Activated CD4-positive, alpha-beta T cell treated with anti-CD3 and anti-CD28 coated beads, Interleukin-2, amount 50 U/mL, for 24 hours (primary cell): ENCODE results near the gene NANOS3.
"Not testable (repeated sequence)": the region's sequence is repeated elsewhere in the genome, so short reads cannot be mapped to it uniquely, and the experiment has no call there.

Source experiments
- DNase-seq, 2 donors: peaks; one replicate each; pipeline ENCODE4 v3.0.0-alpha.2; 2020; ENCODE audit warnings: low read depth in 1 of 2, low spot score in 1 of 2

Gene NANOS3

GRCh38 chr19:13843104-13843921, 33.6 kb upstream of the NANOS3 start:
- DNase-seq, result no peak

- DNase-seq, result no peak
Observed at GRCh38 chr19:13844130-13844631, 32.8 kb upstream of the NANOS3 start.

GRCh38 chr19:13846557-13847406, 30.2 kb upstream of the NANOS3 start:
- DNase-seq, result peak; percentile 77 to 86

GRCh38 chr19:13847407-13848339, 29.3 kb upstream of the NANOS3 start:
- peak; percentile 50 to 72 for DNase-seq

- DNase-seq, result no peak
Observed at GRCh38 chr19:13848340-13848677, 28.6 kb upstream of the NANOS3 start.

- no peak for DNase-seq
Observed at GRCh38 chr19:13848798-13849676, 27.9 kb upstream of the NANOS3 start.

- DNase-seq, result peak in 1 of 2 donors; percentile 42
Observed at GRCh38 chr19:13849991-13850909, 26.7 kb upstream of the NANOS3 start.

- no peak for DNase-seq
Observed at GRCh38 chr19:13850910-13851733, 25.8 kb upstream of the NANOS3 start.

- not testable (repeated sequence) for DNase-seq
Observed at GRCh38 chr19:13851734-13852114, 25.2 kb upstream of the NANOS3 start.

- not testable (repeated sequence) for DNase-seq
Observed at GRCh38 chr19:13852171-13852707, 24.7 kb upstream of the NANOS3 start.

GRCh38 chr19:13856497-13856896, 20.4 kb upstream of the NANOS3 start:
- DNase-seq, result no peak

GRCh38 chr19:13859361-13859880, 17.5 kb upstream of the NANOS3 start:
- DNase-seq, result no peak

GRCh38 chr19:13860679-13861391, 16.1 kb upstream of the NANOS3 start:
- no peak for DNase-seq

- no peak for DNase-seq
Observed at GRCh38 chr19:13861392-13861713, 15.6 kb upstream of the NANOS3 start.

- DNase-seq, result peak; percentile 82 to 86
Observed at GRCh38 chr19:13861714-13862531, 15.0 kb upstream of the NANOS3 start.

GRCh38 chr19:13864046-13864666, 12.8 kb upstream of the NANOS3 start:
- no peak for DNase-seq
